Esophagus muscularis mucosa (tissue), 4 donors: ENCODE results near the gene TUT1.
"Not testable (repeated sequence)": the region's sequence is repeated elsewhere in the genome, so short reads cannot be mapped to it uniquely, and the experiment has no call there.

Source experiments
- CTCF ChIP-seq, 3 experiments: fragments of 200-600 bp in 2 of 3; fragments of 450-650 bp in 1 of 3; sonication (generic) in 2 of 3; IDR thresholded peaks; one replicate each; pipeline ENCODE4 v1.5.1; 2017 to 2019; ENCODE audit warnings: antibody characterized with exemption in 3 of 3, mild to moderate bottlenecking in 2 of 3, moderate library complexity in 1 of 3
- EP300 ChIP-seq: sonication (generic); formaldehyde crosslinking; IDR thresholded peaks from one replicate; pipeline ENCODE4 v1.6.1; 2017; ENCODE audit warnings: antibody characterized with exemption
- POLR2A ChIP-seq: fragments of 450-650 bp; IDR thresholded peaks from one replicate; pipeline ENCODE4 v1.6.1; 2017; ENCODE audit warnings: antibody characterized with exemption, moderate library complexity, mild to moderate bottlenecking, low read depth
- POLR2AphosphoS5 ChIP-seq, 2 donors: sonication (generic); formaldehyde crosslinking; IDR thresholded peaks; one replicate each; pipeline ENCODE4 v1.6.1; 2017; ENCODE audit warnings: antibody characterized with exemption in 2 of 2

- not testable (repeated sequence) for TF ChIP-seq POLR2A; CTCF (IDR thresholded peaks at IDR 0.05); POLR2AphosphoS5 (IDR thresholded peaks at IDR 0.05); EP300
Observed at GRCh38 chr11:62561677-62562230, 29.6 kb downstream of the TUT1 start.
